Stimulated activated effector memory CD8-positive, alpha-beta T cell treated with anti-CD3 and anti-CD28 coated beads, Interleukin-12 subunit alpha, Interleukin-12 subunit beta, amount 100 ng/mL, for 72 hours (primary cell): ENCODE data around the gene BCL2L14.
A peak's percentile ranks its signal among the peaks of the same experiment; 100 is the strongest.

Experiments
- ATAC-seq: fragments of 150-1000 bp; cut with Tn5 transposase; 2 replicates; pipeline ENCODE4 v1.10.0; 2021
- DNase-seq, 2 donors: peaks; one replicate each; pipeline ENCODE4 v3.0.0; 2021 to 2022; ENCODE audit warnings: low spot score in 2 of 2
- H3K27ac Mint-ChIP-seq: one replicate; pipeline ENCODE4 v1.8.0; 2022; ENCODE audit warnings: mild to moderate bottlenecking, mixed read lengths
- H3K36me3 Mint-ChIP-seq: one replicate; pipeline ENCODE4 v1.8.0; 2022; ENCODE audit warnings: mild to moderate bottlenecking, mixed read lengths
- H3K4me1 Mint-ChIP-seq: one replicate; pipeline ENCODE4 v1.8.0; 2022; ENCODE audit warnings: mixed read lengths
- H3K4me3 Mint-ChIP-seq: one replicate; pipeline ENCODE4 v1.8.0; 2022; ENCODE audit warnings: mild to moderate bottlenecking, mixed read lengths
- H3K9me3 Mint-ChIP-seq: one replicate; pipeline ENCODE4 v1.8.0; 2022; ENCODE audit warnings: mixed read lengths

BCL2L14 gene, protein sequence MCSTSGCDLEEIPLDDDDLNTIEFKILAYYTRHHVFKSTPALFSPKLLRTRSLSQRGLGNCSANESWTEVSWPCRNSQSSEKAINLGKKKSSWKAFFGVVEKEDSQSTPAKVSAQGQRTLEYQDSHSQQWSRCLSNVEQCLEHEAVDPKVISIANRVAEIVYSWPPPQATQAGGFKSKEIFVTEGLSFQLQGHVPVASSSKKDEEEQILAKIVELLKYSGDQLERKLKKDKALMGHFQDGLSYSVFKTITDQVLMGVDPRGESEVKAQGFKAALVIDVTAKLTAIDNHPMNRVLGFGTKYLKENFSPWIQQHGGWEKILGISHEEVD

GRCh38 chr12:12070674-12071656 is at the start of gene BCL2L14:
Gene BCL2L14, plus strand, starts transcription at chr12:12070939. Its CDS starts 8,367 bp downstream, at chr12:12079306.
- H3K4me1 Mint-ChIP-seq, result peaks cover 21% of the 10 kb centered on the region
- peak within 1 kb of the TSS; percentile 61 for H3K4me3 Mint-ChIP-seq
- no peaks in the 10 kb centered on the region for H3K9me3 Mint-ChIP-seq
- peak within 1 kb of the TSS; percentile 85 for H3K27ac Mint-ChIP-seq
- no peak for DNase-seq
- ATAC-seq, result peak; percentile 81
- no peaks in the 10 kb centered on the region for H3K36me3 Mint-ChIP-seq

DNA sequence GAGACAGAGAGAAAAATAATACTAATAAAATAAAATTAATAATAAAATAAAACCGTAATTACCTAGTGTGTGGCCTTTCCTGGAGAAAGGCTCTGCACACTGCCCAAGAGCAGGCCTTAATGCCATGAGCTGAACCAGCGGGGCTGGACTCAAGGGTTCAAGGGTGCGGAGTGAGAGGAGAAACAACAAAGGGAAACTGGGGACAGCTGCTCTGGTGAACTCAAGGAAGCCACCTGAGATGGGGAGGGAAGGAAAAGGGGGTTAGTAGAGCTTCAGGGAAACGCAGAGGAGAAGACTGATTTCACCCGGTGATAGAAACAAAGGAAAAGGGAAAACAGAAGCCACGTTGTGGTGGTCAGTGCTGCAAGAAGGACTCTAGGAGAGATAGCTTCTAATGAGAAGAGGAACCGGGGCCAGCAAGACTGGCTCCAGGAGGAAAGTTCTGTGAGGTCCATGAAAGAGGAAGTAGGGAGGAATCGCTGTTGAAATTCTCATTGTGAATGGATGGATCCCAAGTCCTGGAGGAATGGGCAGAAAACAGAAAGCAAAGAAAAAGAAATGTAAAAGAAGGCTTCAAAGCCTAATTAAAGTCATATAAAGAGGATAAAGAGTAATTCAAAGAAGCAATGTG is 48.3 kb upstream of the BCL2L14 start:
- Mint-ChIP-seq H3K9me3 (peaks cover 14% of the 10 kb centered on the region), H3K36me3 (no peaks in the 10 kb centered on the region), H3K4me3 (no peak overlapping the region), H3K27ac (peak overlapping the region; percentile 36), H3K4me1 (peaks cover 78% of the 10 kb centered on the region)
- DNase-seq, result peak in 1 of 2 donors; percentile 44
- no peak for ATAC-seq

GRCh38 chr12:12023456-12023855 is 47.3 kb upstream of the BCL2L14 start:
- peak overlapping the region; percentile 46 for H3K27ac Mint-ChIP-seq
- no peak for ATAC-seq
- no peaks in the 10 kb centered on the region for H3K36me3 Mint-ChIP-seq
- H3K9me3 Mint-ChIP-seq, result peaks cover 16% of the 10 kb centered on the region
- no peak for DNase-seq
- H3K4me3 Mint-ChIP-seq, result peak overlapping the region; percentile 10
- H3K4me1 Mint-ChIP-seq, result peaks cover 72% of the 10 kb centered on the region

GRCh38 chr12:12024911-12025682 is 45.6 kb upstream of the BCL2L14 start:
- H3K9me3 Mint-ChIP-seq, result peaks cover 16% of the 10 kb centered on the region
- peak; percentile 59 for ATAC-seq
- H3K4me1 Mint-ChIP-seq, result peaks cover 74% of the 10 kb centered on the region
- H3K4me3 Mint-ChIP-seq, result peak overlapping the region; percentile 10
- H3K36me3 Mint-ChIP-seq, result no peaks in the 10 kb centered on the region
- H3K27ac Mint-ChIP-seq, result peak overlapping the region; percentile 73
- DNase-seq, result no peak

DNA sequence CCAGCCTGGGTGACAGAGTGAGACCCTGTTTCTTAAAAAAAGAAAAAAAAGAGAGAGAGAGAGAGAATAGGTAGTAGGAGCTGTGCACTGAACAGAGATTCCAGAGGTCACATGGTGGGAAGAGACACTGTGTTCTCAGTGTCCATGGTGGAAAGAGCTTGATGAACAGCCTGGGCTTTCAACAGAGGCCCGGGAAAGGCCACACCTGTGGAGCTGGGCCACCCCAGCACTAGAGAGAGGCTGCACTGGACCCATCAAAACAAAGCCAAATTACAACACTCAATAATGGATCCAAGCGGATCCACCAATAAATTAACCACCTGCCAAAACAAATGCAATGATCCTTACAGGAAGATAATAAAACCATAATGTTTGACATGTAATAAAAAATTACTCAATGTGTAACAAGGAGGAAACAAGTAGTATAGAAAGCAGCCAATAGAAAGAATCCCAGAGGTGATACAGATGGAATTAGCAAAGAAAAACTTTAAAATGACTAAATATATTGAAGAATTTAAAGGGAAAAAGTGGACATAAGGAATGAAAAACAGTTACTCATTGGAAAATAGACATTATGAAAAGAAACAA is 44.8 kb upstream of the BCL2L14 start:
- no peak for DNase-seq
- peak overlapping the region; percentile 73 for H3K27ac Mint-ChIP-seq
- ATAC-seq, result no peak
- peaks cover 16% of the 10 kb centered on the region for H3K9me3 Mint-ChIP-seq
- no peak overlapping the region for H3K4me3 Mint-ChIP-seq
- H3K4me1 Mint-ChIP-seq, result peaks cover 80% of the 10 kb centered on the region
- no peaks in the 10 kb centered on the region for H3K36me3 Mint-ChIP-seq

DNA sequence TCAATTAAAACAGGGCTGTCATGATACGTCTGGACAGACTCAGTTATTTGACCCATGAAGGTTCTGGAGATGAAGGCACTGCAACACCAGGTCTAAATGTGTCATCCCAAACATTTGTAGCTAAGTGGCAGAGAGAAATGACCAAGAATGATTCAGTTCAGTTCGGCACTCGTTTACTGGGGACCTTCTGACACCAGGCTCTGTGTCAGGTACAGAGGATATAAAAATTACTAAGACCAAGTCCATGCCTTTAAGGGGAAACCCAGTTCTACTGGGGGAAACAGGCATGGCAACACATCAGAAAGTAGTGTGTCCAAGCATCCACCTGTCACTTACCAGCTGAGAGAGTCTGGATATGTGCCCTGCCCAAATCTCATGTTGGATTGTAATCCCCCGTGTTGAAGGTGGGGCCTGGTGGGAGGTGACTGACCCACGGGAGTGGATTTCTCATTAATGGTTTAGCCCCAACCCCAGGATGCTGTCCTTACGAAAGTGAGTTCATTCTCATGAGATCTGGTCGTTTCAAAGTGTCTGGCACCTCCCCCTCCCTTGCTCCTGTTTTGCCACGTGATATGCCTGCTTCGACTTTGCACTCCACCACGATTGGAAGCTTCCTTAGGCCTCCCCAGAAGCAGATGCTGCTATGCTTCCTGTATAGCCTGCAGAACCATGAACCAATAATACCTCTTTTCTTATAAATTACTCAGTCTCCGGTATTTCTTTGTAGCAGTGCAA is 41.9 kb upstream of the BCL2L14 start:
- H3K27ac Mint-ChIP-seq, result peak overlapping the region; percentile 60
- H3K9me3 Mint-ChIP-seq, result peaks cover 16% of the 10 kb centered on the region
- peaks cover 75% of the 10 kb centered on the region for H3K4me1 Mint-ChIP-seq
- DNase-seq (no peak), ATAC-seq (peak; percentile 87)
- H3K4me3 Mint-ChIP-seq, result no peak overlapping the region
- peaks cover 6% of the 10 kb centered on the region for H3K36me3 Mint-ChIP-seq

GRCh38 chr12:12029653-12030052 is 41.1 kb upstream of the BCL2L14 start:
- H3K4me1 Mint-ChIP-seq, result peaks cover 70% of the 10 kb centered on the region

GRCh38 chr12:12032260-12032791 is 38.4 kb upstream of the BCL2L14 start:
- Mint-ChIP-seq H3K4me1 (peaks cover 61% of the 10 kb centered on the region), H3K9me3 (peaks cover 3% of the 10 kb centered on the region), H3K27ac (peak overlapping the region; percentile 93), H3K4me3 (peak overlapping the region; percentile 75), H3K36me3 (peaks cover 6% of the 10 kb centered on the region)
- no peak for DNase-seq
- ATAC-seq, result no peak

More at GRCh38 chr12:12029653-12030052, 41.1 kb upstream of the BCL2L14 start:
- Mint-ChIP-seq H3K4me3 (no peak overlapping the region), H3K27ac (no peak overlapping the region), H3K9me3 (peaks cover 16% of the 10 kb centered on the region), H3K36me3 (peaks cover 6% of the 10 kb centered on the region)
- ATAC-seq, result no peak
- no peak for DNase-seq

GRCh38 chr12:12032851-12033797 is 37.6 kb upstream of the BCL2L14 start:
- H3K4me3 Mint-ChIP-seq, result peak overlapping the region; percentile 75
- peak; percentile 46 to 75 for DNase-seq

DNA sequence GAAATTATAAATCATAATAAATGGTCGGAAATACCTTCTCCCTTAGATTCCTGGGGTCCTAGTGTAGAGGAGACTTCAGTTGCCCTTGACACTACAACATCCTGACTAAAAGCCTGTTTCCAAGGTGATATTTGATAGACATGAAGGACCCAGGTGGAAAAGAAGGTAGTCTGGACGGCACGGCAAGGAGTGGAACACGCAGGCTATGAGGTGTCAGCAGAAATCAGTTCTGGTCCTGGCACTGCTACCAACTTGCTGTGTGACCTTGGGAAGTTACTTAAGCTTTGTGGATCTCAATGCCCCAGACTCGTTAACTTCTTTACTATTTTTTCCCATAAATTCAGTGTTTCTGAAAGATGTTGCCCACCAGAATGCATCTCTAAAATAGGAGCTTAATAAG is 36.9 kb upstream of the BCL2L14 start:
- H3K4me1 Mint-ChIP-seq, result peaks cover 53% of the 10 kb centered on the region

More at GRCh38 chr12:12032851-12033797, 37.6 kb upstream of the BCL2L14 start:
- Mint-ChIP-seq H3K27ac (peak overlapping the region; percentile 93), H3K9me3 (peaks cover 3% of the 10 kb centered on the region), H3K36me3 (peaks cover 12% of the 10 kb centered on the region), H3K4me1 (peaks cover 60% of the 10 kb centered on the region)
- ATAC-seq, result peak; percentile 64

GRCh38 chr12:12034344-12034743 is 36.4 kb upstream of the BCL2L14 start:
- ATAC-seq, result no peak
- H3K4me3 Mint-ChIP-seq, result no peak overlapping the region
- H3K27ac Mint-ChIP-seq, result no peak overlapping the region
- H3K9me3 Mint-ChIP-seq, result peaks cover 3% of the 10 kb centered on the region
- peaks cover 12% of the 10 kb centered on the region for H3K36me3 Mint-ChIP-seq
- H3K4me1 Mint-ChIP-seq, result peaks cover 48% of the 10 kb centered on the region
- DNase-seq, result no peak

More for the DNA sequence above, 36.9 kb upstream of the BCL2L14 start:
- no peak for ATAC-seq
- Mint-ChIP-seq H3K4me3 (peak overlapping the region; percentile 75), H3K27ac (no peak overlapping the region), H3K36me3 (peaks cover 12% of the 10 kb centered on the region), H3K9me3 (peaks cover 3% of the 10 kb centered on the region)
- no peak for DNase-seq

DNA sequence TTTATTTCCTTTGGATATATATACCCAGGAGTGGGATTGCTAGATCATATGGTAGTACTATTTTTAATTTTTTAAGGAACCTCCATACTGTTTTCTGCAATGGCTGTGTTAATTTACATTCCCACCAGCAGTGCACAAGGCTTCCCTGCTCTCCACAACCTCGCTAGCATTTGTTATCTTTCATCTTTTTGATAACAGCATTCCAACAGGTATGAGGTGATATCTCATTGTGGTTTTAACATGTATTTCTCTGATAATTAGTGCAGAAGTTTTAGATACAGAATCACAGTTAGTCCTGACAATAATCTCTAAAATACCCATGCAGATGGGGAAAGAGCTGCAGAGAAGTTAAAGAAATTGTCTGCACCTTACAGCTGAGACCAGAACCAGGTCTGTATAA is 35.5 kb upstream of the BCL2L14 start:
- Mint-ChIP-seq H3K9me3 (peaks cover 3% of the 10 kb centered on the region), H3K27ac (no peak overlapping the region), H3K4me3 (no peak overlapping the region), H3K4me1 (peaks cover 39% of the 10 kb centered on the region), H3K36me3 (peaks cover 12% of the 10 kb centered on the region)
- ATAC-seq (no peak), DNase-seq (no peak)
